ENCODE data around the gene CFC1. TPM values are rescaled to one million over a fixed set of nuclear protein-coding genes. Genes with fewer than 3 reads are reported as not detected.
"Not testable (repeated sequence)": the region's sequence is repeated elsewhere in the genome, so short reads cannot be mapped to it uniquely, and the experiment has no call there.

The CFC1 gene
- total and polyA plus RNA-seq, 2 of the 13 experiments (the other 11 are each of a cell fraction or from before 2014, with no cell fraction given) = not detected

GRCh38 chr2:130590170-130590841, 9.1 kb downstream of the CFC1 start:
- H3K27me3 ChIP-seq (ENCODE audit: control insufficient read depth in 1 of 2, insufficient read depth in 2 of 2, low read length in 2 of 2); DNase-seq (ENCODE audit: low spot score); in situ Hi-C loops (cut with HindIII; ENCODE audit: extremely low pct_ligation_motif_present, low pct_unique_long_range_greater_than_20kb); H4K20me1 ChIP-seq (ENCODE audit: insufficient read depth, low read length); FAIRE-seq; H3K9me3 ChIP-seq (ENCODE audit: low read length); BruUV-seq (replicated peaks); H3K4me2 ChIP-seq (ENCODE audit: low read depth, low read length); intact Hi-C loops (cut with micrococcal nuclease; ENCODE audit: unreplicated experiment); H2AFZ ChIP-seq (ENCODE audit: low read length); H3K27ac ChIP-seq (ENCODE audit: extremely low read length, insufficient read depth, low read length); H3K79me2 ChIP-seq (ENCODE audit: insufficient read depth, low read length); CTCF ChIA-PET (ENCODE audit: low intra/inter-chr PET ratio, low total read pairs); H3K9ac ChIP-seq (ENCODE audit: insufficient read depth, low read depth, low read length); H3K4me3 ChIP-seq (replicated peaks in 1 of 3; ENCODE audit: insufficient read depth in 1 of 3, low read depth in 2 of 3, low read length in 3 of 3); H3K36me3 ChIP-seq (replicated peaks in 1 of 2; ENCODE audit: control insufficient read depth in 1 of 2, insufficient read depth in 2 of 2, low read length in 2 of 2); POLR2A ChIA-PET; ATAC-seq; H3K4me1 ChIP-seq (ENCODE audit: insufficient read depth, low read length): not testable (repeated sequence)
- WGBS (ENCODE audit: low lambda C conversion rate) = 18% methylated on average over 5 of the region's 8 CpGs

- H3K9me3 ChIP-seq (ENCODE audit: low read length); H3K27ac ChIP-seq (ENCODE audit: extremely low read length, insufficient read depth, low read length); H3K4me1 ChIP-seq (ENCODE audit: insufficient read depth, low read length); in situ Hi-C loops (cut with HindIII; ENCODE audit: extremely low pct_ligation_motif_present, low pct_unique_long_range_greater_than_20kb); H3K36me3 ChIP-seq (replicated peaks in 1 of 2; ENCODE audit: control insufficient read depth in 1 of 2, insufficient read depth in 2 of 2, low read length in 2 of 2); DNase-seq (ENCODE audit: low spot score); H3K9ac ChIP-seq (ENCODE audit: insufficient read depth, low read depth, low read length); BruUV-seq (replicated peaks); H3K79me2 ChIP-seq (ENCODE audit: insufficient read depth, low read length); H3K27me3 ChIP-seq (ENCODE audit: control insufficient read depth in 1 of 2, insufficient read depth in 2 of 2, low read length in 2 of 2); H2AFZ ChIP-seq (ENCODE audit: low read length); CTCF ChIA-PET (ENCODE audit: low intra/inter-chr PET ratio, low total read pairs); H3K4me3 ChIP-seq (replicated peaks in 1 of 3; ENCODE audit: insufficient read depth in 1 of 3, low read depth in 2 of 3, low read length in 3 of 3); POLR2A ChIA-PET; intact Hi-C loops (cut with micrococcal nuclease; ENCODE audit: unreplicated experiment); H4K20me1 ChIP-seq (ENCODE audit: insufficient read depth, low read length); FAIRE-seq; H3K4me2 ChIP-seq (ENCODE audit: low read depth, low read length): not testable (repeated sequence)
- WGBS (ENCODE audit: low lambda C conversion rate) = no CpG with 5 or more reads among the region's 11 CpGs
- peak; percentile 34; the same call in 2 of the 3 replicates for ATAC-seq
Observed at GRCh38 chr2:130588688-130589458, 10.5 kb downstream of the CFC1 start.

Measured in HepG2 (cell line).